Activated CD8-positive, alpha-beta memory T cell treated with anti-CD3 and anti-CD28 coated beads for 36 hours (primary cell): ENCODE results near the gene SMTNL2. TPM values are rescaled to one million over a fixed set of nuclear protein-coding genes. Genes with fewer than 3 reads are reported as not detected.
"Not testable (repeated sequence)": the region's sequence is repeated elsewhere in the genome, so short reads cannot be mapped to it uniquely, and the experiment has no call there.

Experiments
- CTCF ChIA-PET: fragments of 350-600 bp; sonication (Branson Sonifier 250); formaldehyde crosslinking; loops from one replicate; lab custom pipeline; 2021; ENCODE audit warnings: antibody characterized with exemption; lab: Charles Lee
- POLR2A ChIA-PET: fragments of 350-600 bp; sonication (Branson Sonifier 250); formaldehyde crosslinking; loops from one replicate; lab custom pipeline; 2021; ENCODE audit warnings: antibody characterized with exemption; lab: Charles Lee
- total RNA-seq, 2 experiments: library from RNA; stranded (reverse); gene quantifications; one replicate each; pipeline ENCODE4 v1.2.3, GENCODE V29; 2021

SMTNL2 gene
- total RNA-seq, 2 experiments from 2014 or later: not detected

GRCh38 chr17:4633643-4634042 is 49.3 kb downstream of the SMTNL2 start:
- CTCF ChIA-PET: no interaction called here
- POLR2A ChIA-PET: no interaction called here

- POLR2A ChIA-PET: no interaction called here
- CTCF ChIA-PET: interaction anchor here (0.9 kb wide), 1 partner anchor 246 kb away, joined by 3 read pairs; no protein-coding TSS in a partner anchor
Measured at GRCh38 chr17:4634976-4635375, 50.6 kb downstream of the SMTNL2 start.

GRCh38 chr17:4635823-4636375 is 51.6 kb downstream of the SMTNL2 start:
- CTCF ChIA-PET: interaction anchor here (0.8 to 0.9 kb wide), 2 partner anchors 69 to 245 kb away, joined by 3 to 5 read pairs; no protein-coding TSS in a partner anchor
- POLR2A ChIA-PET: no interaction called here

- ChIA-PET CTCF (interaction anchor here (0.8 to 0.9 kb wide), 2 partner anchors 70 to 80 kb away, joined by 3 to 5 read pairs; no protein-coding TSS in a partner anchor), POLR2A (no interaction called here)
Measured at GRCh38 chr17:4636474-4637100, 52.3 kb downstream of the SMTNL2 start.

- CTCF ChIA-PET, POLR2A ChIA-PET: not testable (repeated sequence)
Measured at GRCh38 chr17:4638766-4639165, 54.4 kb downstream of the SMTNL2 start.

- CTCF ChIA-PET, POLR2A ChIA-PET: not testable (repeated sequence)
Measured at GRCh38 chr17:4639301-4640059, 55.2 kb downstream of the SMTNL2 start.

GRCh38 chr17:4640569-4641188 is 56.4 kb downstream of the SMTNL2 start:
- CTCF ChIA-PET: interaction anchor here (0.6 kb wide), 1 partner anchor 74 kb away, joined by 3 read pairs; no protein-coding TSS in a partner anchor
- POLR2A ChIA-PET: not testable (repeated sequence)

- POLR2A ChIA-PET: no interaction called here
- CTCF ChIA-PET: interaction anchor here (0.6 kb wide), 1 partner anchor 75 kb away, joined by 3 read pairs; no protein-coding TSS in a partner anchor
Measured at GRCh38 chr17:4641297-4642195, 57.2 kb downstream of the SMTNL2 start, which contains the start of gene ALOX15. Gene ALOX15, minus strand, starts transcription at chr17:4641678. Its CDS starts 27 bp downstream, at chr17:4641651.

- CTCF ChIA-PET: no interaction called here
Measured at GRCh38 chr17:4642286-4642685, 58.0 kb downstream of the SMTNL2 start.

GRCh38 chr17:4643676-4644075 is 59.3 kb downstream of the SMTNL2 start:
- ChIA-PET POLR2A (no interaction called here), CTCF (no interaction called here)

More at GRCh38 chr17:4642286-4642685, 58.0 kb downstream of the SMTNL2 start:
- POLR2A ChIA-PET: no interaction called here

- CTCF ChIA-PET: interaction anchor here (0.5 to 0.6 kb wide), 2 partner anchors 69 to 225 kb away, joined by 3 to 5 read pairs; no protein-coding TSS in a partner anchor
- POLR2A ChIA-PET: no interaction called here
Measured at GRCh38 chr17:4645642-4646041, 61.3 kb downstream of the SMTNL2 start.

- ChIA-PET CTCF (no interaction called here), POLR2A (no interaction called here)
Measured at GRCh38 chr17:4648741-4649140, 64.4 kb downstream of the SMTNL2 start.

- ChIA-PET CTCF (no interaction called here), POLR2A (no interaction called here)
Measured at GRCh38 chr17:4652997-4653396, 68.7 kb downstream of the SMTNL2 start.

- CTCF ChIA-PET: not testable (repeated sequence)
Measured at GRCh38 chr17:4655933-4656332, 71.6 kb downstream of the SMTNL2 start.

GRCh38 chr17:4657678-4658077 is 73.3 kb downstream of the SMTNL2 start:
- POLR2A ChIA-PET: no interaction called here
- CTCF ChIA-PET: interaction anchor here (1.1 kb wide), 1 partner anchor 76 kb away, joined by 3 read pairs; no protein-coding TSS in a partner anchor

More at GRCh38 chr17:4655933-4656332, 71.6 kb downstream of the SMTNL2 start:
- POLR2A ChIA-PET: not testable (repeated sequence)
